Fibroblast of lung (primary cell): ENCODE results near the gene FGF5.

Experiments
- EZH2 ChIP-seq: IDR thresholded peaks from 2 replicates; pipeline ENCODE4 v1.5.1; 2012; ENCODE audit warnings: low read length, control low read depth, mild to moderate bottlenecking; ENCODE audit errors: missing control alignments
- TF ChIP-seq, protein P1 (sequence below), 2 donors: IDR thresholded peaks in 1 of 2; conservative IDR thresholded peaks in 1 of 2; 1 replicate in 1 of 2; 2 replicates in 1 of 2; pipeline ENCODE4 v1.5.1; 2011 to 2012; ENCODE audit warnings: low read length in 2 of 2, control low read depth in 1 of 2, inconsistent platforms in 1 of 2, low read depth in 1 of 2, mild to moderate bottlenecking in 1 of 2

DNA sequence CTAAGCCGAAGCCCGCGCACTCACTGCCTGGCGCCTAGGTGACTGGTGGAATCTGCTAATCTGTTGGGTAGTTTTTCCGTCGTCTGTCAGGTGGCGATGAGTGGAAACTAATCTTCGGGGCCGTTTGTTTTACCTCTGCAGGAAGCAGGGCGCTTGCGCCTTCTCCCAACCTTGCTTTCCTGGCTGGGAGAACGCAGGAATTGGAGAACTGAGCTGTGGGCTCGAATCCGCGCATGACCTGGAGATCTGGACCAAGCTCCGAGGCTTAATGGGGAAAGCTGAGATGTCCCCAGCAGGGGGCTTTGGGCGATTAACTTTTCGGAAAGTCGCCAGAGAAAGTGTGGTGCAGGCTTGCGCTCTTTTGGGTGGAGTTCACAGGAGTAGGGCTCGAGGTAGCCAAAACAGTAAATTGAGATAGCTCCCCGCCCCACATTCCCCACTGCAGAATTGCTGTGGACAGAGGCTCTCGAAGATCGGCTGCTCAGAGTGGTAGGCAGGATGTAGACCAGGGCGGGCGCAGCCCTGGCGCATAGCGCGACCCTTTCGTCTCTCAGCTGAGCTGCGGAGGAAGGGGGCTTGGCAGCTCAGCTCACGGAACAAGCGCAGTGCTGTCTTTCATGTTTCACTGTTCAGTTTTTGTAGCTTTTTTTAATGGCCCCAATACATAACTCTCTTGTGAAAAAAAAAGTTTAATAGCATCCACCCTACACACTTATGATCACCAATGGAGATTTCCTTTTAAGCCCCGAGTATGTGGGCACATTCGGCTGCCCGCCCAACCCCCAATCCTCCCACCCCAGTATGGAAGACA is 2.7 kb upstream of the FGF5 start:
- TF ChIP-seq, protein P1, sequence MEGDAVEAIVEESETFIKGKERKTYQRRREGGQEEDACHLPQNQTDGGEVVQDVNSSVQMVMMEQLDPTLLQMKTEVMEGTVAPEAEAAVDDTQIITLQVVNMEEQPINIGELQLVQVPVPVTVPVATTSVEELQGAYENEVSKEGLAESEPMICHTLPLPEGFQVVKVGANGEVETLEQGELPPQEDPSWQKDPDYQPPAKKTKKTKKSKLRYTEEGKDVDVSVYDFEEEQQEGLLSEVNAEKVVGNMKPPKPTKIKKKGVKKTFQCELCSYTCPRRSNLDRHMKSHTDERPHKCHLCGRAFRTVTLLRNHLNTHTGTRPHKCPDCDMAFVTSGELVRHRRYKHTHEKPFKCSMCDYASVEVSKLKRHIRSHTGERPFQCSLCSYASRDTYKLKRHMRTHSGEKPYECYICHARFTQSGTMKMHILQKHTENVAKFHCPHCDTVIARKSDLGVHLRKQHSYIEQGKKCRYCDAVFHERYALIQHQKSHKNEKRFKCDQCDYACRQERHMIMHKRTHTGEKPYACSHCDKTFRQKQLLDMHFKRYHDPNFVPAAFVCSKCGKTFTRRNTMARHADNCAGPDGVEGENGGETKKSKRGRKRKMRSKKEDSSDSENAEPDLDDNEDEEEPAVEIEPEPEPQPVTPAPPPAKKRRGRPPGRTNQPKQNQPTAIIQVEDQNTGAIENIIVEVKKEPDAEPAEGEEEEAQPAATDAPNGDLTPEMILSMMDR (conservative IDR thresholded peaks at IDR 0.05 in 1 of 2, IDR thresholded peaks at IDR 0.05 in 1 of 2; ENCODE audit: low read depth in 1 of 2, low read length in 2 of 2) = peak in 1 of 2 donors; percentile 18
- TF ChIP-seq EZH2 = no peak
